NCI-H526 treated with DMSO at 0.1 percent for 48 hours (cell line): ENCODE measurements around the gene NUDT8.
"Not testable (repeated sequence)": the region's sequence is repeated elsewhere in the genome, so short reads cannot be mapped to it uniquely, and the experiment has no call there.

Source experiments
- DNase-seq: peaks from one replicate; lab custom pipeline; 2025; lab: John Stamatoyannopoulos, UW

NUDT8 gene

GRCh38 chr11:67628710-67629385 lies 889 bp downstream of the NUDT8 start:
- no peak for DNase-seq

- no peak for DNase-seq
These were observed 1.7 kb downstream of the NUDT8 start for GRCh38 chr11:67627812-67628624.

- DNase-seq, result no peak
These were observed 2.3 kb downstream of the NUDT8 start for GRCh38 chr11:67627441-67627811.

GRCh38 chr11:67626970-67627369 lies 2.8 kb downstream of the NUDT8 start:
- no peak for DNase-seq

GRCh38 chr11:67626131-67626833 lies 3.5 kb downstream of the NUDT8 start:
- peak; percentile 35 for DNase-seq

GRCh38 chr11:67623795-67624194 lies 5.9 kb downstream of the NUDT8 start:
- not testable (repeated sequence) for DNase-seq

GRCh38 chr11:67622905-67623304 lies 6.8 kb downstream of the NUDT8 start:
- not testable (repeated sequence) for DNase-seq

- not testable (repeated sequence) for DNase-seq
These were observed 7.8 kb downstream of the NUDT8 start for GRCh38 chr11:67621928-67622327.

GRCh38 chr11:67620621-67621020 lies 9.1 kb downstream of the NUDT8 start:
- peak; percentile 30 for DNase-seq

- peak; percentile 52 for DNase-seq
These were observed 9.8 kb downstream of the NUDT8 start for GRCh38 chr11:67619683-67620618.

GRCh38 chr11:67618901-67619659 lies 10.7 kb downstream of the NUDT8 start:
- DNase-seq, result not testable (repeated sequence)

GRCh38 chr11:67617243-67617953 lies 12.3 kb downstream of the NUDT8 start:
- no peak for DNase-seq

GRCh38 chr11:67616431-67617242 lies 13.1 kb downstream of the NUDT8 start:
- no peak for DNase-seq

GRCh38 chr11:67615728-67616430 lies 13.9 kb downstream of the NUDT8 start:
- DNase-seq, result no peak

- no peak for DNase-seq
These were observed 14.7 kb downstream of the NUDT8 start for GRCh38 chr11:67614730-67615714.

GRCh38 chr11:67613960-67614715 lies 15.6 kb downstream of the NUDT8 start:
- no peak for DNase-seq
